Measurements from ENCODE around the gene CORO1C. TPM values are rescaled to one million over a fixed set of nuclear protein-coding genes. Genes with fewer than 3 reads are reported as not detected.

The CORO1C gene
- total RNA-seq, 4 donors from 2014 or later: 277 to 473 (median 342) TPM

DNA sequence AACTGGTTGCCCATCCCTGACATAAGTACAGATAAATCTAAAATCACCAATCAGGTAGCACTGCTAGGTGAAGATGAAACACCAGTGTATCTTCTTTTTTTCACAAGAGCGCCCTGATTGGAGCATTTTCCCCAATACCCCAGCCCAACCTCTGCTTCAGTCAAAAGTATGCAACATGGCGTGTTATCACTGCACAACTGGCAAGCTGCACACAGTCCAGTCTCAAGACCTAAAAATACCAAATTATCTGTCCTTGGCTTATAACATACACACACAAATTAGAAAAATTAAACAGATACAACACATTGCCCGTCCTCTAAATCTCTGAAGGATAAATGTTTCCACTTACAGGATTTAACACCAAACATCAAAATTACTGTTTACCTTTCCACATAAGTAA is 77.4 kb downstream of the CORO1C start:
- no peak for ATAC-seq
- Histone ChIP-seq H3K27me3 (no peaks in the 10 kb centered on the region), H3K4me3 (no peak overlapping the region), H3K36me3 (peaks cover 6 to 91% of the 10 kb centered on the region in 2 donors), H3K27ac (no peak overlapping the region), H3K9me3 (no peaks in the 10 kb centered on the region), H3K4me1 (peaks cover 2 to 36% (median 3%) of the 10 kb centered on the region in 3 donors)
- 66 to 77% methylated on average over 3 of the region's 3 CpGs for WGBS, 2 donors (ENCODE audit: low coverage in 1 of 2)
- TF ChIP-seq POLR2AphosphoS5 (IDR thresholded peaks at IDR 0.05) (no peak), POLR2A (IDR thresholded peaks at IDR 0.05) (no peak), EP300 (IDR thresholded peaks at IDR 0.05) (no peak)
- TF ChIP-seq, protein P1, sequence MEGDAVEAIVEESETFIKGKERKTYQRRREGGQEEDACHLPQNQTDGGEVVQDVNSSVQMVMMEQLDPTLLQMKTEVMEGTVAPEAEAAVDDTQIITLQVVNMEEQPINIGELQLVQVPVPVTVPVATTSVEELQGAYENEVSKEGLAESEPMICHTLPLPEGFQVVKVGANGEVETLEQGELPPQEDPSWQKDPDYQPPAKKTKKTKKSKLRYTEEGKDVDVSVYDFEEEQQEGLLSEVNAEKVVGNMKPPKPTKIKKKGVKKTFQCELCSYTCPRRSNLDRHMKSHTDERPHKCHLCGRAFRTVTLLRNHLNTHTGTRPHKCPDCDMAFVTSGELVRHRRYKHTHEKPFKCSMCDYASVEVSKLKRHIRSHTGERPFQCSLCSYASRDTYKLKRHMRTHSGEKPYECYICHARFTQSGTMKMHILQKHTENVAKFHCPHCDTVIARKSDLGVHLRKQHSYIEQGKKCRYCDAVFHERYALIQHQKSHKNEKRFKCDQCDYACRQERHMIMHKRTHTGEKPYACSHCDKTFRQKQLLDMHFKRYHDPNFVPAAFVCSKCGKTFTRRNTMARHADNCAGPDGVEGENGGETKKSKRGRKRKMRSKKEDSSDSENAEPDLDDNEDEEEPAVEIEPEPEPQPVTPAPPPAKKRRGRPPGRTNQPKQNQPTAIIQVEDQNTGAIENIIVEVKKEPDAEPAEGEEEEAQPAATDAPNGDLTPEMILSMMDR (IDR thresholded peaks at IDR 0.05): no peak

DNA sequence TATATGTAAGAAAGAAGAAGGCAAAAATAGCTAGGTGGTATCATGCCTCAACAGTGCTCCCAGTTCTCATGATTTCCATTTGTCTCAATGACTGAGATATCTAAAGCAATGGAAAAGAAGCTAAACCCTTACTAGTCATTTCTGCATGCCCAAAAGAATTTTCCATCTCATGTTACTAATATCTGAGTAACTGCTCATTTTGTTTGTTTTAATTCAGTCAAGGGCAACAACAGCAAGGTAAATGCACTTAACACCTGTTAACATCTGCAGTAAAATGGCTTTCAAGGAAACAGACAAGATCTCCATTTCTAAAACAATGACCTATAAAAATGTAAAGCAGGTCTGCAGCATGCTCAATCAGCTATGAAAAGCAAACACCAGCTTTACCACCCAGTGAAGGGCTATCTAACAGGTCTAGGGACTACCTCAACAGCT is 78.2 kb downstream of the CORO1C start:
- H3K36me3 ChIP-seq: peaks cover 0 to 91% of the 10 kb centered on the region in 2 donors
- TF ChIP-seq POLR2AphosphoS5 (IDR thresholded peaks at IDR 0.05): no peak
- TF ChIP-seq, protein P1 (IDR thresholded peaks at IDR 0.05): no peak
- TF ChIP-seq EP300 (IDR thresholded peaks at IDR 0.05): no peak
- TF ChIP-seq POLR2A (IDR thresholded peaks at IDR 0.05): no peak
- H3K27me3 ChIP-seq: no peaks in the 10 kb centered on the region
- no peak overlapping the region for H3K4me3 ChIP-seq
- H3K4me1 ChIP-seq: peaks cover 2 to 37% (median 3%) of the 10 kb centered on the region in 3 donors
- no peaks in the 10 kb centered on the region for H3K9me3 ChIP-seq
- no peak for ATAC-seq
- H3K27ac ChIP-seq: no peak overlapping the region

DNA sequence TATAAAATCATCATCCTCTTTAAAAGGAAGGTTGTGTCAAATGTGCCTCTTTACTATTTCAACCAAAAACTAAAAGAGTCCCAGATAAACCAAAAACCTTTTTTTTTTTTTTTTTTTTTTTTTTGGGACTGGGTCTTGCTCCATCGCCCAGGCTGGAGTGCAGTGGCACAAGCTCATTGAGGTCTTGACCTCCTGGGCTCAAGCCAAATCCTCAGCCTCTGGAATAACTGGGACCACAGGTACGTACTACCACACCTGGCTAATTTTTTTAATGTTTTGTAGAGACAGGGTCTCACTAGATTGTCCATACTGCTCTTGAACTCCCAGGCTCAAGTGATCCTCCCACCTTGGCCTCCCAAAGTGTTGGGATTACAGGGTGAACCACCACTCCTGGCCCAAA is 81.2 kb downstream of the CORO1C start:
- peak overlapping the region in 3 of 4 donors; percentile 70 to 78 (median 72) for H3K27ac ChIP-seq
- H3K9me3 ChIP-seq: no peaks in the 10 kb centered on the region
- no peak for ATAC-seq
- H3K4me3 ChIP-seq: no peak overlapping the region
- 47% methylated on average over 2 of the region's 2 CpGs; no CpG with 5 or more reads in 1 of the 2 donors for WGBS, 2 donors (ENCODE audit: low coverage in 1 of 2)
- peaks cover 2 to 67% (median 4%) of the 10 kb centered on the region in 3 donors for H3K4me1 ChIP-seq
- peaks cover 0 to 90% of the 10 kb centered on the region in 2 donors for H3K36me3 ChIP-seq
- TF ChIP-seq POLR2A (IDR thresholded peaks at IDR 0.05) (no peak), POLR2AphosphoS5 (IDR thresholded peaks at IDR 0.05) (no peak), EP300 (IDR thresholded peaks at IDR 0.05) (no peak)
- TF ChIP-seq, protein P1 (IDR thresholded peaks at IDR 0.05): no peak
- no peaks in the 10 kb centered on the region for H3K27me3 ChIP-seq

DNA sequence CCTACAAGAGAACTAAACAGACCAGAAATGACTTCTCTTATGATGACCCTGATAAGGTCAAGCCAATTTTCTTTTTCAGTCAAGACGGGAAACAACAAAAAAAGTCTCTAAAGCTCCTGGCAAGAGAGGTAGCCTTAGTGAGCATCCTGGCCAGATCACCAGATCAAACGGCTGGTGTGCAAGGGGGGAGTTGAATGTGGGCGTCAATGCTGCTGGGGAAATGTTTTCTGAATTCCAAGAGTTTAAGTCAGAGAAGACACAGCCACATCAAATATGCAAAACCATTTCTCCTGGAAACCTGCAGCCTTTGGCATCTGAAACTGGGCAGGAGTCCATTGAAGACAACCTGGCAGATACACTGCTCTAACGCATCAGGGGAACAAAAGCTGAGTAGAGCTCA is 81.6 kb downstream of the CORO1C start:
- 12 to 18% methylated on average over 4 of the region's 4 CpGs for WGBS, 2 donors (ENCODE audit: low coverage in 1 of 2)
- Histone ChIP-seq H3K4me3 (no peak overlapping the region), H3K36me3 (peaks cover 0 to 90% of the 10 kb centered on the region in 2 donors), H3K9me3 (no peaks in the 10 kb centered on the region), H3K4me1 (peaks cover 2 to 71% (median 8%) of the 10 kb centered on the region in 3 donors), H3K27me3 (no peaks in the 10 kb centered on the region), H3K27ac (peak overlapping the region in 3 of 4 donors; percentile 70 to 78 (median 72))
- ATAC-seq: peak; percentile 75
- TF ChIP-seq, protein P1 (IDR thresholded peaks at IDR 0.05): no peak
- TF ChIP-seq POLR2AphosphoS5 (IDR thresholded peaks at IDR 0.05) (peak; percentile 71), POLR2A (IDR thresholded peaks at IDR 0.05) (no peak), EP300 (IDR thresholded peaks at IDR 0.05) (no peak)

DNA sequence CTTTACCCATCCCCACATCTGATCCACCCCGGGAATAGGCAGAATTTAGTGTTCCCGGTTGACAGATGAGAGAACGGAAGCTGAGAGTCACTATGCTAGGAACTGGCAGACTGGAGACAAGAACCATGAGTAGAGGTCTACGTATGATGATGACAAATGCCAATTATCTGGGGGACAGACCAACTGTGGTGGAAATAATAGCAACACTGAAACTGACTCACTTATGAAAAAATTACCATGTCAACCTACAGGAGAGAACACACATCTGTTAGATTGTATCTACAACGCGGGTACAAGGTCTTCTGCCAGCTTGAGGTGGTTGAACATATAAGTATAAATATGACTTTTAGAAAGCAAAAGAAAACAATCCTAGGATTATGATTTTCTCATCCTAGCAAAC is 82.2 kb downstream of the CORO1C start:
- H3K27ac ChIP-seq: peak overlapping the region in 3 of 4 donors; percentile 70 to 78 (median 72)
- TF ChIP-seq, protein P1 (IDR thresholded peaks at IDR 0.05): no peak
- TF ChIP-seq POLR2A (IDR thresholded peaks at IDR 0.05) (no peak), EP300 (IDR thresholded peaks at IDR 0.05) (no peak), POLR2AphosphoS5 (IDR thresholded peaks at IDR 0.05) (no peak)
- H3K36me3 ChIP-seq: peaks cover 0 to 86% of the 10 kb centered on the region in 2 donors

More for the DNA sequence above, 82.2 kb downstream of the CORO1C start:
- WGBS, 2 donors (ENCODE audit: low coverage in 1 of 2): 69 to 82% methylated on average over 4 to 6 of the region's 6 CpGs
- ATAC-seq: no peak
- Histone ChIP-seq H3K4me3 (no peak overlapping the region), H3K9me3 (no peaks in the 10 kb centered on the region), H3K27me3 (no peaks in the 10 kb centered on the region), H3K4me1 (peaks cover 2 to 76% (median 13%) of the 10 kb centered on the region in 3 donors)

Measured in gastroesophageal sphincter (tissue), 4 donors.